Heart left ventricle (tissue), 16 donors: ENCODE results near the gene ZNF45. TPM values are rescaled to one million over a fixed set of nuclear protein-coding genes. Genes with fewer than 3 reads are reported as not detected.

Experiments
- ATAC-seq, 4 donors: fragments of 200-7000 bp; cut with Tn5 transposase; one replicate each; pipeline ENCODE4 v1.9.1; 2020 to 2022; ENCODE audit warnings: moderate library complexity in 4 of 4, mild to moderate bottlenecking in 3 of 4, moderate number of reproducible peaks in 1 of 4
- DNase-seq, 5 donors: peaks; one replicate each; pipeline ENCODE4 v3.0.0-alpha.2; 2020
- H3K27ac ChIP-seq, 12 donors: fragments of 200-600 bp; sonication (generic) in 4 of 12; one replicate each; pipeline versions ENCODE4 v1.5.0 to v1.8.0; 2016 to 2022; ENCODE audit warnings: mild to moderate bottlenecking in 2 of 12
- H3K27me3 ChIP-seq, 9 donors: fragments of 200-600 bp; sonication (generic) in 2 of 9; one replicate each; pipeline versions ENCODE4 v1.5.1 to v1.8.0; 2016 to 2022; ENCODE audit warnings: mild to moderate bottlenecking in 3 of 9
- H3K36me3 ChIP-seq, 9 donors: fragments of 200-600 bp; sonication (generic) in 2 of 9; one replicate each; pipeline versions ENCODE4 v1.5.0 to v1.8.0; 2018 to 2022; ENCODE audit warnings: mild to moderate bottlenecking in 2 of 9
- H3K4me1 ChIP-seq, 12 donors: fragments of 200-600 bp; sonication (generic) in 4 of 12; one replicate each; pipeline versions ENCODE4 v1.5.0 to v1.8.0; 2016 to 2022; ENCODE audit warnings: mild to moderate bottlenecking in 3 of 12
- H3K4me3 ChIP-seq, 12 donors: fragments of 200-600 bp; sonication (generic) in 4 of 12; one replicate each; pipeline versions ENCODE4 v1.5.0 to v1.8.0; 2017 to 2022; ENCODE audit warnings: mild to moderate bottlenecking in 9 of 12, moderate library complexity in 4 of 12
- H3K9me3 ChIP-seq, 12 donors: fragments of 200-600 bp; sonication (generic) in 4 of 12; one replicate each; pipeline versions ENCODE4 v1.5.0 to v1.8.0; 2016 to 2022; ENCODE audit warnings: mild to moderate bottlenecking in 1 of 12
- POLR2A ChIP-seq, 2 donors: fragments of 450-650 bp; IDR thresholded peaks; one replicate each; pipeline ENCODE4 v1.6.1; 2017; ENCODE audit warnings: antibody characterized with exemption in 2 of 2, mild to moderate bottlenecking in 2 of 2, moderate library complexity in 2 of 2
- WGBS, 4 donors: extraction: QIAGEN DNeasy Blood & Tissue Kit in 2 of 4; methylation state at CpG; one replicate each; pipeline versions ENCODE4 v1.1.5 to v1.1.7; 2013 to 2018; 5-methylcytosine and 5-hydroxymethylcytosine counted together
- intact Hi-C, 10 donors: fragments of 100-400 bp; cut with DNase I; formaldehyde crosslinking; loops; one replicate each; pipeline versions ENCODE4 v1.11.1 to v1.14.2; 2022
- polyA plus RNA-seq, 2 donors: library from polyadenylated mRNA; stranded (reverse); fragments of 200-250 nt; gene quantifications; one replicate each; pipeline ENCODE4 v1.2.3, GENCODE V29; 2013
- total RNA-seq, 9 donors: library from RNA; depleted of rRNA in 2 of 9; stranded (reverse); fragments of >200 nt in 2 of 9; fragmentation: NEBNext Ultra II Directional in 3 of 9; extraction: Animal tissue kit (Norgen Biotek cat#: 25700) in 3 of 9; gene quantifications; one replicate each; pipeline versions ENCODE4 v1.1.0 to v1.2.4, GENCODE V29; 2016 to 2023
- TF ChIP-seq, protein P1 (sequence below), 12 donors: fragments of 200-600 bp; sonication (generic) in 4 of 12; IDR thresholded peaks; one replicate each; pipeline versions ENCODE4 v1.5.0 to v1.8.0; 2018 to 2022; ENCODE audit warnings: antibody characterized with exemption in 12 of 12, mild to moderate bottlenecking in 5 of 12
- donor health status: ischemic (EF 13 %, LVEDD 7.1; RV severe dilation, severe dysfunction).
- donor health status: healthy with polysubstance abuse.
- donor health status: DM: no; HTN: yes; CAD: no.
- donor health status: DM: no; HTN: no; CAD: no.
- donor health status: ischemic (EF 25% LVEDD 6.9; RV normal size, moderate dysfunction).
- donor health status: ischemic (EF 25% LVEDD 5.7; RV mildly dilated, moderate dysfunction).
- donor health status: healthy.
- donor health status: DM: yes; HTN: yes; CAD: no.
- donor health status: ischemic (EF 35%, LVEDD 5.7; RV mildly dilated, moderate dysfunction).
- donor health status: nonischemic (EF 11% LVEDD 7.7; RV severe dilation, severe dysfunction).
- donor health status: DM: yes; HTN: yes; CAD: no.
- donor health status: PGD.
- donor health status: ischemic (EF 29% LVEDD 5.4; RV normal size, mild dysfunction).
- donor health status: nonischemic (EF 23%, LVEDD 6.1; RV moderate dilation, normal function).

Gene ZNF45
- total and polyA plus RNA-seq, 11 donors, result 2.4 to 9.9 (median 7.0) TPM

DNA sequence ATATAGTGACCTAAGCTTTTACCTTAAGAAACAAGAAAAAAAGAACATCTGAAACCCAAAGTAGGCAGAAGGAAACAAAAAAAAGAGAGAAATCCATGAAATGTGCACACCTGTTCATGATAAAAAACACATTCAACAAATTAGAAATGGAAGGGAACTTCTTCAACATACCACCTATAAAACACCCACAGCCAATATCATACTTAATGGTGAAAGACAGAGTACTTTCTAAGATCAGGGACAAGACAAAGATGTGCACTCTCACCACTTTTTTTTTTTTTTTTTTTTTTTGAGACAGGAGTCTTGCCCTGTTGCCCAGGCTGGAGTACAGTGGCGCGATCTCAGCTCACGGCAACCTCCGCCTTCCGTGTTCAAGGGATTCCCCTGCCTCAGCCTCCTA, 29.2 kb downstream of the ZNF45 start:
- no peak overlapping the region for H3K4me3 ChIP-seq
- no peaks in the 10 kb centered on the region for H3K27me3 ChIP-seq
- peaks cover 0 to 85% (median 51%) of the 10 kb centered on the region in 12 donors for H3K9me3 ChIP-seq
- ATAC-seq (no peak), DNase-seq (no peak)
- H3K4me1 ChIP-seq, result peaks cover 0 to 13% (median 3%) of the 10 kb centered on the region in 12 donors
- 97 to 99% (median 99%) methylated on average over 5 of the region's 5 CpGs for WGBS, 4 donors
- peaks cover 0 to 14% (median 0%) of the 10 kb centered on the region in 9 donors for H3K36me3 ChIP-seq
- intact Hi-C loops, result no loop called here
- H3K27ac ChIP-seq, result no peak overlapping the region
- TF ChIP-seq POLR2A (IDR thresholded peaks at IDR 0.05), result no peak
- TF ChIP-seq, protein P1, sequence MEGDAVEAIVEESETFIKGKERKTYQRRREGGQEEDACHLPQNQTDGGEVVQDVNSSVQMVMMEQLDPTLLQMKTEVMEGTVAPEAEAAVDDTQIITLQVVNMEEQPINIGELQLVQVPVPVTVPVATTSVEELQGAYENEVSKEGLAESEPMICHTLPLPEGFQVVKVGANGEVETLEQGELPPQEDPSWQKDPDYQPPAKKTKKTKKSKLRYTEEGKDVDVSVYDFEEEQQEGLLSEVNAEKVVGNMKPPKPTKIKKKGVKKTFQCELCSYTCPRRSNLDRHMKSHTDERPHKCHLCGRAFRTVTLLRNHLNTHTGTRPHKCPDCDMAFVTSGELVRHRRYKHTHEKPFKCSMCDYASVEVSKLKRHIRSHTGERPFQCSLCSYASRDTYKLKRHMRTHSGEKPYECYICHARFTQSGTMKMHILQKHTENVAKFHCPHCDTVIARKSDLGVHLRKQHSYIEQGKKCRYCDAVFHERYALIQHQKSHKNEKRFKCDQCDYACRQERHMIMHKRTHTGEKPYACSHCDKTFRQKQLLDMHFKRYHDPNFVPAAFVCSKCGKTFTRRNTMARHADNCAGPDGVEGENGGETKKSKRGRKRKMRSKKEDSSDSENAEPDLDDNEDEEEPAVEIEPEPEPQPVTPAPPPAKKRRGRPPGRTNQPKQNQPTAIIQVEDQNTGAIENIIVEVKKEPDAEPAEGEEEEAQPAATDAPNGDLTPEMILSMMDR (IDR thresholded peaks at IDR 0.05), result no peak

DNA sequence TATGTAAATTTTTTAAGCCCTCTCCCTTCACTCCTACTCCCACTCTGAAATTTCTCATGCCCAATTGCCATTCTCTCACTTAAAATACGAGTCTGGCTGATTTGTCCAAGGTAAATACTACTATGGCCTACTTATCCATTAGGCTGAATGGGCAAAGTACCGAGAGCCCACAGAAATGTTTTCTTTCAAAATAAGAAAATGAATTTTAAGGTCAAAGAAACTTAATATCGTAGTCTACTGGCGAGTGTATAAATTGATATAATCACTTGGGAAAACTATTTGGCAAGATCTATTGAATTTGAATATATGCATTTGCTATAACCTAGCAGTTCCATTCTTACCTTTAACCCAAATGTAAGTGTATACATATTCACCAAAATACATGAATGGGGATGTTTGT, 32.7 kb downstream of the ZNF45 start:
- peak overlapping the region; percentile 45 to 82 (median 64) for H3K4me3 ChIP-seq
- DNase-seq (no peak), ATAC-seq (no peak)
- intact Hi-C loops, result loop anchor here in 2 of 10 donors (1.0 to 5.0 kb wide), 4 partner anchors 35 to 75 kb away; partner anchors contain the start of genes ZNF283 (in 2 of the 2), ZNF221 (in 1 of the 2) and ZNF45 (in 1 of the 2)
- TF ChIP-seq, protein P1 (IDR thresholded peaks at IDR 0.05), result no peak
- no peak for TF ChIP-seq POLR2A (IDR thresholded peaks at IDR 0.05)
- H3K36me3 ChIP-seq, result peaks cover 0 to 32% (median 5%) of the 10 kb centered on the region in 9 donors
- H3K9me3 ChIP-seq, result peaks cover 0 to 78% (median 28%) of the 10 kb centered on the region in 12 donors
- peaks cover 0 to 21% (median 8%) of the 10 kb centered on the region in 12 donors for H3K4me1 ChIP-seq
- H3K27me3 ChIP-seq, result no peaks in the 10 kb centered on the region
- WGBS, 4 donors, result 93 to 95% (median 93%) methylated on average over 4 of the region's 4 CpGs
- H3K27ac ChIP-seq, result no peak overlapping the region

DNA sequence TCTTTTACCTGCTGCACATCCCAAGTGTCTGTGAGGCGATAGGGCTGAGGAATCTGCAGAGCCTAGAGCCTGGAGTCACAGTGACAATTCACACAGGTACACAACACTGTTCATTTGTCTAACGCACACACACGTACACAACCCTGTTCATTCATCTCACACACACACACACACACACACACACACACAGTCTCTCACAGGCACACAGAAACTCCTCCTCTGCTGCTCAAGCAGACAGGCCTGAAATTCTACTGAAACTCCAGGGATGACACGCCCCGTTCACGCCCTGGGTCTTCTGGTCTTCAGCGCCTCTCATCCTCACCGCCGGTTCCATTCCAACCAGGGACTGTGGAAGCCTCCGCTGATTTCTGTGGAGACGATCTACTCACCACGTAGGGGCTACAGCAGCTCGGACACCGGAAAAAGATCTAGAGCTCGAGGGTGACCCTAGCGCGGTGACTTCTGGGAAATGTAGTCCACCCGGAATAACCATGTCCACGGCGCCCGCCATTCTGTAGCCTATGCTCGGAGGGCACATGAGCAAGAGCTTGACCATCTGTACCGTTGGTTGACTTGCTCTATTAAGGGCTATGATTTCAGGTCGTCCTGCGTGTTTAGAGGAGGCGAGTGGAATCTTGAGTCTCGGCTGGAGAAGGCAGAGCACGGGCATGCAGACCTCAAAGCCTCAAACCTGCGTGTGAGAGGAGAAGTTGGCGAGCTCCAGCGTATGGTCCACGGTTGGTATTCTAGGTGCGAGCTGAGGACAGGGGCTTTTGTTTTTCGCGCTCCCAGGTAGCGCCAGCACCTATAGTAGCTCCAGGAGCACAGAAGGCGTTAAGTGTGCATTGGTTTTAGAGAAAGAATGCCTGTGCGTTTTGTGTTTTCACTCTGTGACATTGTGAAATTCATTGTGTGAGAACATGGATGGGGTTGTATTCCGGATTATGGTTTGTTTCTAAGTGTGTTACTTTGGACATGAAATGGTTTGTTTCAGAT, 33.4 kb downstream of the ZNF45 start:
- Histone ChIP-seq H3K36me3 (peaks cover 0 to 32% (median 5%) of the 10 kb centered on the region in 9 donors), H3K27ac (peak overlapping the region in 9 of 12 donors; percentile 38 to 66 (median 55)), H3K4me1 (peaks cover 0 to 21% (median 8%) of the 10 kb centered on the region in 12 donors), H3K27me3 (no peaks in the 10 kb centered on the region), H3K4me3 (peak overlapping the region; percentile 45 to 82 (median 64)), H3K9me3 (peaks cover 0 to 78% (median 21%) of the 10 kb centered on the region in 12 donors)
- 10 to 17% (median 12%) methylated on average over 29 to 39 of the region's 39 CpGs for WGBS, 4 donors
- DNase-seq (peak; percentile 88 to 91 (median 89)), ATAC-seq (peak; percentile 98 to 100 (median 100))
- TF ChIP-seq, protein P1 (IDR thresholded peaks at IDR 0.05), result no peak
- TF ChIP-seq POLR2A (IDR thresholded peaks at IDR 0.05), result no peak
- intact Hi-C loops, result loop anchor here in 2 of 10 donors (1.0 to 5.0 kb wide), 4 partner anchors 36 to 74 kb away; partner anchors contain the start of genes ZNF283 (in 2 of the 2), ZNF221 (in 1 of the 2) and ZNF45 (in 1 of the 2)
